K562 (cell line): Measurements from ENCODE around the gene PATE1. TPM values are rescaled to one million over a fixed set of nuclear protein-coding genes. Genes with fewer than 3 reads are reported as not detected.

Experiments used
- ATAC-seq: fragments of 200-7000 bp; cut with Tn5 transposase; 3 replicates; pipeline ENCODE4 v1.9.1; 2020; ENCODE audit warnings: moderate library complexity
- BruUV-seq: library from RNA; stranded (reverse); fragments of 400-500 nt; replicated peaks from 2 replicates; lab custom pipeline; 2021; lab: Mats Ljungman, UMichigan
- CTCF ChIA-PET: fragments of 300-600 bp; formaldehyde crosslinking; extraction: SDS; loops from one replicate; lab custom pipeline; 2021; ENCODE audit warnings: low intra/inter-chr PET ratio; lab: Yijun Ruan, JAX
- POLR2A ChIA-PET: fragments of 300-600, 350-650 bp; sonication (Branson Sonifier 250); formaldehyde crosslinking; extraction: SDS; loops from one replicate; lab custom pipeline; 2021; ENCODE audit warnings: antibody characterized with exemption, inconsistent platforms; lab: Yijun Ruan, JAX
- DNase-seq, 4 experiments: peaks; one replicate each; pipeline versions ENCODE4 v3.0.0 to v3.0.0-alpha.2; 2011 to 2018; ENCODE audit warnings: low spot score in 3 of 4, mixed read lengths in 3 of 4; ENCODE audit errors: extremely low read depth in 1 of 4
- FAIRE-seq: peaks from 2 replicates; lab custom pipeline; 2011; peaks lifted over from hg19 to GRCh38; lab: Jason Lieb, UNC
- H2AFZ ChIP-seq: 2 replicates; pipeline ENCODE4 v1.6.0; 2011; ENCODE audit warnings: low read depth, low read length, control low read depth, inconsistent platforms
- H3K27ac ChIP-seq: fragments of 200-600 bp; 3 replicates; pipeline ENCODE4 v1.8.0; 2011; ENCODE audit warnings: low read depth, mild to moderate bottlenecking, control low read depth, inconsistent platforms, low read length, moderate library complexity, mixed read lengths; ENCODE audit errors: extremely low read depth
- H3K27me3 ChIP-seq, 2 experiments: fragments of 300-600 bp in 1 of 2; 2 replicates in 1 of 2; 3 replicates in 1 of 2; pipeline versions ENCODE4 v1.6.0 to v1.8.0; 2011; ENCODE audit warnings: inconsistent platforms in 2 of 2, low read length in 2 of 2, mild to moderate bottlenecking in 1 of 2, mixed read lengths in 1 of 2, moderate library complexity in 1 of 2; ENCODE audit not compliant: control insufficient read depth in 2 of 2, insufficient read depth in 2 of 2
- H3K36me3 ChIP-seq: fragments of 300-600 bp; 3 replicates; pipeline ENCODE4 v1.8.0; 2011; ENCODE audit warnings: mild to moderate bottlenecking, low read length, inconsistent platforms; ENCODE audit not compliant: control insufficient read depth, insufficient read depth
- H3K4me1 ChIP-seq, 2 experiments: fragments of 200-600 bp in 1 of 2; replicated peaks in 1 of 2; 2 replicates in 1 of 2; 3 replicates in 1 of 2; pipeline versions ENCODE4 v1.5.1 to v1.8.0; 2011; ENCODE audit warnings: inconsistent platforms in 2 of 2, low read length in 2 of 2, mild to moderate bottlenecking in 1 of 2, mixed read lengths in 1 of 2, moderate library complexity in 1 of 2; ENCODE audit not compliant: control insufficient read depth in 2 of 2, insufficient read depth in 2 of 2
- H3K4me2 ChIP-seq: 2 replicates; pipeline ENCODE4 v1.6.1; 2011; ENCODE audit warnings: low read length, control low read depth, inconsistent platforms, mixed read lengths; ENCODE audit not compliant: insufficient read depth
- H3K4me3 ChIP-seq: fragments of 200-600 bp; sonication (generic), shearing (Covaris generic); 2 replicates; pipeline ENCODE4 v1.5.1; 2016; ENCODE audit warnings: control low read depth, inconsistent platforms
- H3K79me2 ChIP-seq: fragments of 200-600 bp; 3 replicates; pipeline ENCODE4 v1.8.0; 2011; ENCODE audit warnings: low read length, inconsistent platforms; ENCODE audit not compliant: control insufficient read depth, insufficient read depth
- H3K9ac ChIP-seq, 2 experiments: 2 replicates each; pipeline versions ENCODE4 v1.6.0 to v1.6.1; 2011; ENCODE audit warnings: low read depth in 2 of 2, low read length in 2 of 2, control low read depth in 1 of 2, inconsistent platforms in 1 of 2, mild to moderate bottlenecking in 1 of 2, mixed read lengths in 1 of 2; ENCODE audit not compliant: insufficient read depth in 1 of 2
- H3K9me1 ChIP-seq: one replicate; pipeline ENCODE4 v1.6.0; 2011; ENCODE audit warnings: inconsistent platforms, mild to moderate bottlenecking, low read length, moderate library complexity; ENCODE audit not compliant: control insufficient read depth, insufficient read depth
- H3K9me3 ChIP-seq: replicated peaks from 2 replicates; pipeline ENCODE4 v1.5.1; 2011; ENCODE audit warnings: low read depth, low read length, inconsistent platforms; ENCODE audit not compliant: control insufficient read depth, insufficient read depth
- H4K20me1 ChIP-seq: replicated peaks from 2 replicates; pipeline ENCODE4 v1.6.1; 2011; ENCODE audit warnings: low read length, inconsistent platforms, mixed read lengths; ENCODE audit not compliant: control insufficient read depth, insufficient read depth
- HINFP ChIP-seq: fragments of 450-650 bp; conservative IDR thresholded peaks from 2 replicates; pipeline ENCODE4 v1.6.1; 2016; ENCODE audit warnings: missing genetic modification characterization, low read depth, mild to moderate bottlenecking, control low read depth, missing compliant biosample characterization
- NFE2L1 ChIP-seq: fragments of 450-650 bp; IDR thresholded peaks from 2 replicates; pipeline ENCODE4 v1.6.1; 2016; ENCODE audit warnings: missing genetic modification characterization, low read depth, mild to moderate bottlenecking, missing compliant biosample characterization, moderate library complexity, borderline replicate concordance
- SIN3A ChIP-seq, 2 experiments: fragments of 150-350 bp in 1 of 2; IDR thresholded peaks; 2 replicates each; pipeline ENCODE4 v1.6.1; 2011 to 2016; ENCODE audit warnings: borderline replicate concordance in 2 of 2, low read depth in 2 of 2, low read length in 2 of 2, mild to moderate bottlenecking in 2 of 2, moderate library complexity in 2 of 2; ENCODE audit not compliant: control insufficient read depth in 1 of 2
- SIN3B ChIP-seq: fragments of 450-650 bp; IDR thresholded peaks from 2 replicates; pipeline ENCODE4 v1.6.1; 2017; ENCODE audit warnings: low read depth, mild to moderate bottlenecking, moderate library complexity
- SMARCB1 ChIP-seq: IDR thresholded peaks from 2 replicates; pipeline ENCODE4 v1.6.1; 2011; ENCODE audit warnings: improper control_type of control experiment, low read depth; ENCODE audit not compliant: insufficient read length
- SNIP1 ChIP-seq: fragments of 450-650 bp; IDR thresholded peaks from 2 replicates; pipeline ENCODE4 v1.7.1; 2017; ENCODE audit warnings: low read depth, mild to moderate bottlenecking
- SPI1 ChIP-seq: IDR thresholded peaks from 2 replicates; pipeline ENCODE4 v1.6.1; 2011; ENCODE audit warnings: low read depth, low read length, control low read depth, borderline replicate concordance
- USF1 ChIP-seq: sonication (generic); formaldehyde crosslinking; IDR thresholded peaks from 2 replicates; pipeline ENCODE4 v1.9.0; 2022; ENCODE audit warnings: mild to moderate bottlenecking, missing genetic modification reagents
- WGBS: fragments of 100-300 bp; shearing (Covaris generic); methylation state at CpG from one replicate; pipeline ENCODE4 v1.1.6; 2016; ENCODE audit warnings: low coverage, mixed read lengths; ENCODE audit not compliant: insufficient coverage; ENCODE audit errors: missing lambda C conversion rate; 5-methylcytosine and 5-hydroxymethylcytosine counted together
- in situ Hi-C: fragments of 300-500 bp; cut with MboI; formaldehyde crosslinking; loops from 4 replicates; pipeline ENCODE4 v1.15.0; 2018; ENCODE audit warnings: inconsistent platforms, mixed read lengths
- intact Hi-C: fragments of 100-400 bp; cut with micrococcal nuclease; formaldehyde crosslinking; loops from 2 replicates; pipeline ENCODE4 v1.14.2; 2022
- polyA plus RNA-seq, 8 experiments: library from polyadenylated mRNA; depleted of rRNA in 4 of 8; stranded (reverse) in 5 of 8; unstranded in 3 of 8; fragments of >200 nt; fragmentation: Nextera tagmentation in 2 of 8; fragmentation: Illumina TruSeq in 1 of 8; extraction: Ambion mirVana in 2 of 8; extraction: Trizol in 1 of 8; gene quantifications; 2 replicates each; pipeline versions ENCODE4 v1.2.1 to v1.2.3, GENCODE V29; 2011 to 2014; ENCODE audit warnings: inconsistent platforms in 1 of 8, missing spikeins in 1 of 8
- total RNA-seq, 7 experiments: library from RNA; depleted of rRNA in 6 of 7; stranded (reverse); fragments of >200 nt in 6 of 7; fragmentation: Illumina TruSeq in 2 of 7; extraction: Trizol in 2 of 7; gene quantifications; 2 replicates each; pipeline versions ENCODE4 v1.2.1 to v1.2.3, GENCODE V29; 2011 to 2021; ENCODE audit warnings: low replicate concordance in 1 of 7

PATE1 gene
- total and polyA plus RNA-seq, 9 of the 15 experiments (the other 6 are each of a cell fraction or from before 2014, with no cell fraction given), result not detected

- FAIRE-seq, result no peak
- POLR2A ChIA-PET, result no interaction called here
- in situ Hi-C loops (no loop called here), intact Hi-C loops (loop anchor here (5.0 kb wide), 1 partner anchor 102 kb away; no protein-coding TSS in a partner anchor)
- TF ChIP-seq USF1 (CRISPR knock-in tag) (no peak), SNIP1 (no peak), SPI1 (no peak), SIN3A (IDR thresholded peaks at IDR 0.05; ENCODE audit: borderline replicate concordance in 2 of 2, control insufficient read depth in 1 of 2, low read depth in 2 of 2, low read length in 2 of 2) (no peak), SIN3B (no peak), HINFP (tag) (no peak), NFE2L1 (tag) (no peak), SMARCB1 (no peak)
- CTCF ChIA-PET, result no interaction called here
- Histone ChIP-seq H3K79me2 (no peaks in the 10 kb centered on the region), H3K4me1 (no peaks in the 10 kb centered on the region), H3K4me2 (no peak overlapping the region), H4K20me1 (no peaks in the 10 kb centered on the region), H3K9me1 (no peaks in the 10 kb centered on the region), H3K27ac (no peak overlapping the region), H3K9me3 (no peaks in the 10 kb centered on the region), H3K4me3 (no peak overlapping the region), H3K27me3 (peaks cover 18 to 20% of the 10 kb centered on the region in 2 experiments), H3K9ac (no peak overlapping the region), H3K36me3 (no peaks in the 10 kb centered on the region), H2AFZ (no peak overlapping the region)
- no peak for ATAC-seq
- no TSS peak for BruUV-seq
- no peak for DNase-seq
- 0% methylated on average over 2 of the region's 2 CpGs for WGBS
Measured at GRCh38 chr11:125770583-125770982, 24.5 kb downstream of the PATE1 start.
